Calu3 (cell line): ENCODE data around the gene ANGPTL7. TPM values are rescaled to one million over a fixed set of nuclear protein-coding genes. Genes with fewer than 3 reads are reported as not detected.
"Not testable (repeated sequence)": the region's sequence is repeated elsewhere in the genome, so short reads cannot be mapped to it uniquely, and the experiment has no call there.

ENCODE experiments used
- BruUV-seq: library from RNA; stranded (reverse); fragments of 400-500 nt; replicated peaks from 2 replicates; lab custom pipeline; 2021; lab: Mats Ljungman, UMichigan
- CTCF ChIA-PET: fragments of 300-600 bp; sonication (Branson Sonifier 250); formaldehyde crosslinking; loops from one replicate; lab custom pipeline; 2022; ENCODE audit warnings: antibody characterized with exemption; lab: Charles Lee
- DNase-seq: peaks from one replicate; pipeline ENCODE4 v3.0.0; 2022
- H3K27ac Mint-ChIP-seq: one replicate; pipeline ENCODE4 v1.8.0; 2022; ENCODE audit warnings: mixed read lengths; ENCODE audit not compliant: unreplicated experiment
- H3K27me3 Mint-ChIP-seq: one replicate; pipeline ENCODE4 v1.8.0; 2022; ENCODE audit warnings: mixed read lengths; ENCODE audit not compliant: unreplicated experiment
- H3K36me3 Mint-ChIP-seq: one replicate; pipeline ENCODE4 v1.8.0; 2022; ENCODE audit warnings: mild to moderate bottlenecking, moderate library complexity, mixed read lengths; ENCODE audit not compliant: insufficient read depth, unreplicated experiment
- H3K4me1 Mint-ChIP-seq: one replicate; pipeline ENCODE4 v1.8.0; 2022; ENCODE audit warnings: mild to moderate bottlenecking, low read depth, mixed read lengths; ENCODE audit not compliant: unreplicated experiment
- H3K4me3 Mint-ChIP-seq: one replicate; pipeline ENCODE4 v1.8.0; 2022; ENCODE audit warnings: mild to moderate bottlenecking, low read depth, moderate library complexity, mixed read lengths; ENCODE audit not compliant: unreplicated experiment
- H3K9me3 Mint-ChIP-seq: one replicate; pipeline ENCODE4 v1.8.0; 2022; ENCODE audit warnings: low read depth, mixed read lengths; ENCODE audit not compliant: unreplicated experiment
- intact Hi-C: fragments of 100-400 bp; cut with micrococcal nuclease; formaldehyde crosslinking; loops from one replicate; pipeline ENCODE4 v1.10.0; 2022; ENCODE audit not compliant: unreplicated experiment
- total RNA-seq: library from RNA; stranded (reverse); gene quantifications from 2 replicates; pipeline ENCODE4 v1.2.3, GENCODE V29; 2022
- TF ChIP-seq, protein P1 (sequence below): fragments of 200-600 bp; IDR thresholded peaks from one replicate; pipeline ENCODE4 v1.8.0; 2022; ENCODE audit warnings: antibody characterized with exemption; ENCODE audit not compliant: unreplicated experiment

ANGPTL7 gene
- total RNA-seq, 1 experiment from 2014 or later, result not detected

DNA sequence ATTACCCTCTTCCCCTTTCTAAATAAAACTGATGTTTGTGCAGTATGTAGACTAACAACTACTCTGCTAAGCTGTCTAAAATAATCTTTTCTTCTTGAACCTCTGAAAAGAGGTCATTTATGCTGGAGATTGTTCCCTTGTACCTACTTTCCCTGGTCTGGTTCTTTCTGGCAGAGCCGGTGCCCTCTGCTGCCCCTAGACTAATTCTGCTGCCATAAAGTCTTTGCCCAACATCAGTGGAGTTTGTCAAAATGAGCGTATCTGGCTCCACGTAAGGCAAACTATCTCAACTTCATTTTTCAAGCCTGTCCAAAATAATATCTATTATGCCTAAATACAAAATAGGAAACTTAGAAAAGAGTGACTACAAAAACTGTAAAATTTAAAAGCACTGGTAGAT is 30.9 kb upstream of the ANGPTL7 start:
- Mint-ChIP-seq H3K9me3 (no peaks in the 10 kb centered on the region), H3K27ac (no peak overlapping the region), H3K4me1 (no peaks in the 10 kb centered on the region), H3K27me3 (no peaks in the 10 kb centered on the region), H3K4me3 (no peak overlapping the region), H3K36me3 (peaks cover 5% of the 10 kb centered on the region)
- DNase-seq, result no peak
- TF ChIP-seq, protein P1, sequence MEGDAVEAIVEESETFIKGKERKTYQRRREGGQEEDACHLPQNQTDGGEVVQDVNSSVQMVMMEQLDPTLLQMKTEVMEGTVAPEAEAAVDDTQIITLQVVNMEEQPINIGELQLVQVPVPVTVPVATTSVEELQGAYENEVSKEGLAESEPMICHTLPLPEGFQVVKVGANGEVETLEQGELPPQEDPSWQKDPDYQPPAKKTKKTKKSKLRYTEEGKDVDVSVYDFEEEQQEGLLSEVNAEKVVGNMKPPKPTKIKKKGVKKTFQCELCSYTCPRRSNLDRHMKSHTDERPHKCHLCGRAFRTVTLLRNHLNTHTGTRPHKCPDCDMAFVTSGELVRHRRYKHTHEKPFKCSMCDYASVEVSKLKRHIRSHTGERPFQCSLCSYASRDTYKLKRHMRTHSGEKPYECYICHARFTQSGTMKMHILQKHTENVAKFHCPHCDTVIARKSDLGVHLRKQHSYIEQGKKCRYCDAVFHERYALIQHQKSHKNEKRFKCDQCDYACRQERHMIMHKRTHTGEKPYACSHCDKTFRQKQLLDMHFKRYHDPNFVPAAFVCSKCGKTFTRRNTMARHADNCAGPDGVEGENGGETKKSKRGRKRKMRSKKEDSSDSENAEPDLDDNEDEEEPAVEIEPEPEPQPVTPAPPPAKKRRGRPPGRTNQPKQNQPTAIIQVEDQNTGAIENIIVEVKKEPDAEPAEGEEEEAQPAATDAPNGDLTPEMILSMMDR, result no peak
- no TSS peak for BruUV-seq
- intact Hi-C loops, result no loop called here
- CTCF ChIA-PET, result no interaction called here

GRCh38 chr1:11158720-11159321 is 30.3 kb upstream of the ANGPTL7 start:
- no peak for DNase-seq
- H3K36me3 Mint-ChIP-seq, result peaks cover 5% of the 10 kb centered on the region
- no TSS peak for BruUV-seq

GRCh38 chr1:11162752-11163151 is 26.4 kb upstream of the ANGPTL7 start:
- intact Hi-C loops, CTCF ChIA-PET, H3K27me3 Mint-ChIP-seq, H3K4me1 Mint-ChIP-seq, H3K9me3 Mint-ChIP-seq, H3K27ac Mint-ChIP-seq, DNase-seq, H3K4me3 Mint-ChIP-seq, H3K36me3 Mint-ChIP-seq, BruUV-seq: not testable (repeated sequence)

More at GRCh38 chr1:11158720-11159321, 30.3 kb upstream of the ANGPTL7 start:
- Mint-ChIP-seq H3K4me1 (no peaks in the 10 kb centered on the region), H3K27me3 (no peaks in the 10 kb centered on the region), H3K27ac (no peak overlapping the region), H3K9me3 (no peaks in the 10 kb centered on the region), H3K4me3 (no peak overlapping the region)
- CTCF ChIA-PET, result no interaction called here
- TF ChIP-seq, protein P1, result no peak
- intact Hi-C loops, result no loop called here

DNA sequence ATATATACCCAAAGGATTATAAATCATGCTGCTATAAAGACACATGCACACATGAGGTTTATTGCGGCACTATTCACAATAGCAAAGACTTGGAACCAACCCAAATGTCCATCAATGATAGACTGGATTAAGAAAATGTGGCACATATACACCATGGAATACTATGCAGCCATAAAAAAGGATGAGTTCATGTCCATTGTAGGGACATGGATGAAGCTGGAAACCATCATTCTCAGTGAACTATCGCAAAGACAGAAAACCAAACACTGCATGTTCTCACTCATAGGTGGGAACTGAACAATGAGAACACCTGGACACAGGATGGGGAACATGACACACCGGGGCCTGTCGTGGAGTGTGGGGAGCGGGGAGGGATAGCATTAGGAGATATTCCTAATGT is 22.4 kb upstream of the ANGPTL7 start:
- intact Hi-C loops, H3K27ac Mint-ChIP-seq, DNase-seq, H3K4me3 Mint-ChIP-seq, BruUV-seq, H3K9me3 Mint-ChIP-seq, H3K27me3 Mint-ChIP-seq, H3K4me1 Mint-ChIP-seq, H3K36me3 Mint-ChIP-seq: not testable (repeated sequence)
- CTCF ChIA-PET, result interaction anchor here (0.5 kb wide), 1 partner anchor 30 kb away, joined by 3 read pairs; no protein-coding TSS in a partner anchor

- H3K4me1 Mint-ChIP-seq, result no peaks in the 10 kb centered on the region
- no peaks in the 10 kb centered on the region for H3K9me3 Mint-ChIP-seq
- no TSS peak for BruUV-seq
- peaks cover 3% of the 10 kb centered on the region for H3K36me3 Mint-ChIP-seq
- H3K4me3 Mint-ChIP-seq, result no peak overlapping the region
- no peaks in the 10 kb centered on the region for H3K27me3 Mint-ChIP-seq
- intact Hi-C loops, result no loop called here
- no peak overlapping the region for H3K27ac Mint-ChIP-seq
- CTCF ChIA-PET, result no interaction called here
- TF ChIP-seq, protein P1, result no peak
- no peak for DNase-seq
Observed at GRCh38 chr1:11168731-11169130, 20.4 kb upstream of the ANGPTL7 start.
